Neural cell (in vitro differentiated cells): ENCODE results near the gene FILIP1. TPM values are rescaled to one million over a fixed set of nuclear protein-coding genes. Genes with fewer than 3 reads are reported as not detected.

Experiments used
- H2AFZ ChIP-seq: fragments of 200-600, 300-800 bp; sonication (generic), shearing (Covaris generic); 2 replicates; pipeline ENCODE4 v1.6.0; 2014; ENCODE audit warnings: low read depth, mild to moderate bottlenecking, antibody characterized with exemption, low read length, moderate library complexity
- H3F3A ChIP-seq: fragments of 200-600 bp; shearing (Covaris generic); 2 replicates; pipeline ENCODE4 v1.6.1; 2016; ENCODE audit warnings: mild to moderate bottlenecking, moderate library complexity, mixed read lengths, antibody characterized with exemption, low read length; ENCODE audit not compliant: insufficient read depth, poor library complexity, severe bottlenecking
- H3K27ac ChIP-seq: fragments of 200-600, 300-800 bp; sonication (generic), shearing (Covaris generic); 2 replicates; pipeline ENCODE4 v1.5.1; 2014; ENCODE audit warnings: mild to moderate bottlenecking, low read length, moderate library complexity
- H3K27me3 ChIP-seq: fragments of 300-800, 200-600 bp; sonication (generic), shearing (Covaris generic); 2 replicates; pipeline ENCODE4 v1.6.0; 2014; ENCODE audit warnings: mild to moderate bottlenecking, low read depth, low read length, moderate library complexity; ENCODE audit not compliant: insufficient read depth
- H3K36me3 ChIP-seq: fragments of 300-800, 200-600 bp; sonication (generic), shearing (Covaris generic); 2 replicates; pipeline ENCODE4 v1.5.1; 2014; ENCODE audit warnings: mild to moderate bottlenecking, antibody characterized with exemption, low read length, moderate library complexity; ENCODE audit not compliant: insufficient read depth
- H3K4me2 ChIP-seq: fragments of 300-800, 200-600 bp; sonication (generic), shearing (Covaris generic); 2 replicates; pipeline ENCODE4 v1.6.0; 2014; ENCODE audit warnings: mild to moderate bottlenecking, low read length
- H3K4me3 ChIP-seq: fragments of 300-800, 200-600 bp; sonication (generic), shearing (Covaris generic); 2 replicates; pipeline ENCODE4 v1.5.1; 2014; ENCODE audit warnings: mild to moderate bottlenecking, low read length, moderate library complexity
- H3K79me2 ChIP-seq: fragments of 200-600 bp; shearing (Covaris generic); replicated peaks from 2 replicates; pipeline ENCODE4 v1.6.0; 2014; ENCODE audit warnings: mild to moderate bottlenecking, low read length, moderate library complexity; ENCODE audit not compliant: insufficient read depth
- H3K9ac ChIP-seq: fragments of 300-800, 200-600 bp; sonication (generic), shearing (Covaris generic); 2 replicates; pipeline ENCODE4 v1.6.1; 2016; ENCODE audit warnings: mild to moderate bottlenecking, low read length, mixed read lengths
- H3K9me2 ChIP-seq: fragments of 200-600 bp; shearing (Covaris generic); 2 replicates; pipeline ENCODE4 v1.6.1; 2016; ENCODE audit warnings: mild to moderate bottlenecking, low read length, mixed read lengths; ENCODE audit not compliant: insufficient read depth
- H3K9me3 ChIP-seq: fragments of 200-600, 300-800 bp; sonication (generic), shearing (Covaris generic); 2 replicates; pipeline ENCODE4 v1.6.1; 2016; ENCODE audit warnings: mild to moderate bottlenecking, mixed run types, low read length, moderate library complexity, mixed read lengths
- H4K20me1 ChIP-seq: fragments of 200-600 bp; shearing (Covaris generic); 2 replicates; pipeline ENCODE4 v1.6.1; 2016; ENCODE audit warnings: mild to moderate bottlenecking, mixed run types; ENCODE audit not compliant: insufficient read depth
- MXI1 ChIP-seq: fragments of 450-650 bp; conservative IDR thresholded peaks from 2 replicates; pipeline ENCODE4 v1.6.1; 2014; ENCODE audit warnings: antibody characterized with exemption, mild to moderate bottlenecking; ENCODE audit not compliant: poor library complexity, severe bottlenecking
- RAD21 ChIP-seq: fragments of 450-650 bp; conservative IDR thresholded peaks from 2 replicates; pipeline ENCODE4 v1.6.1; 2014; ENCODE audit warnings: antibody characterized with exemption, mild to moderate bottlenecking, moderate library complexity
- SMC3 ChIP-seq: fragments of 450-650 bp; conservative IDR thresholded peaks from 2 replicates; pipeline ENCODE4 v1.6.1; 2014; ENCODE audit warnings: antibody characterized with exemption, mild to moderate bottlenecking, moderate library complexity; ENCODE audit not compliant: poor library complexity
- TAF1 ChIP-seq: IDR thresholded peaks from 2 replicates; pipeline ENCODE4 v1.6.1; 2012; ENCODE audit warnings: low read depth
- polyA plus RNA-seq: library from polyadenylated mRNA; depleted of rRNA; stranded (reverse); fragments of >200 nt; gene quantifications from 2 replicates; pipeline ENCODE4 v1.2.3, GENCODE V29; 2014
- TF ChIP-seq, protein P1 (sequence below): IDR thresholded peaks from 2 replicates; pipeline ENCODE4 v1.6.1; 2012; ENCODE audit warnings: borderline replicate concordance
- TF ChIP-seq, protein P2 (sequence below): fragments of 450-650 bp; IDR thresholded peaks from 2 replicates; pipeline ENCODE4 v1.5.1; 2014; ENCODE audit warnings: antibody characterized with exemption, mild to moderate bottlenecking, moderate library complexity; ENCODE audit not compliant: poor library complexity, severe bottlenecking

Gene FILIP1
- polyA plus RNA-seq, 1 donor from 2014 or later = 1.4 TPM

DNA sequence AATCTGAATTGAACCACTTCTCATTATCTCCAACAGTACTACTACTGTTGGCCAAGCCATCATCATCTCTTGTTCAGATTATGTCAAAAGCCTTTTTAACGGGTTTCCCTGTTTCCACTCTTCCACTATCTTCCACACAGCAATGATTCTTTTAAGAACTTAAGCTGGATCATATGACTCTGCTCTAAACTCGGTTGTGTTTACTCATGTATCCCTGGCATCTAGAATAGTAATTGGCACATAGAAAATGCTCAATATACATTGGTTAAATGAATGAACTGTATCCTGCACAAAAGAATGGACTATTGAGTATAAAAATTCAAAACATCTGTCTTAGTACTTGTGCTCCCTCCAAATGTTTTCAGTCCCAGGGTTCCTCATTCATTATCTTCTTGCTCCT, 247.2 kb downstream of the FILIP1 start:
- no peaks in the 10 kb centered on the region for H4K20me1 ChIP-seq
- no peak overlapping the region for H2AFZ ChIP-seq
- TF ChIP-seq, protein P1, sequence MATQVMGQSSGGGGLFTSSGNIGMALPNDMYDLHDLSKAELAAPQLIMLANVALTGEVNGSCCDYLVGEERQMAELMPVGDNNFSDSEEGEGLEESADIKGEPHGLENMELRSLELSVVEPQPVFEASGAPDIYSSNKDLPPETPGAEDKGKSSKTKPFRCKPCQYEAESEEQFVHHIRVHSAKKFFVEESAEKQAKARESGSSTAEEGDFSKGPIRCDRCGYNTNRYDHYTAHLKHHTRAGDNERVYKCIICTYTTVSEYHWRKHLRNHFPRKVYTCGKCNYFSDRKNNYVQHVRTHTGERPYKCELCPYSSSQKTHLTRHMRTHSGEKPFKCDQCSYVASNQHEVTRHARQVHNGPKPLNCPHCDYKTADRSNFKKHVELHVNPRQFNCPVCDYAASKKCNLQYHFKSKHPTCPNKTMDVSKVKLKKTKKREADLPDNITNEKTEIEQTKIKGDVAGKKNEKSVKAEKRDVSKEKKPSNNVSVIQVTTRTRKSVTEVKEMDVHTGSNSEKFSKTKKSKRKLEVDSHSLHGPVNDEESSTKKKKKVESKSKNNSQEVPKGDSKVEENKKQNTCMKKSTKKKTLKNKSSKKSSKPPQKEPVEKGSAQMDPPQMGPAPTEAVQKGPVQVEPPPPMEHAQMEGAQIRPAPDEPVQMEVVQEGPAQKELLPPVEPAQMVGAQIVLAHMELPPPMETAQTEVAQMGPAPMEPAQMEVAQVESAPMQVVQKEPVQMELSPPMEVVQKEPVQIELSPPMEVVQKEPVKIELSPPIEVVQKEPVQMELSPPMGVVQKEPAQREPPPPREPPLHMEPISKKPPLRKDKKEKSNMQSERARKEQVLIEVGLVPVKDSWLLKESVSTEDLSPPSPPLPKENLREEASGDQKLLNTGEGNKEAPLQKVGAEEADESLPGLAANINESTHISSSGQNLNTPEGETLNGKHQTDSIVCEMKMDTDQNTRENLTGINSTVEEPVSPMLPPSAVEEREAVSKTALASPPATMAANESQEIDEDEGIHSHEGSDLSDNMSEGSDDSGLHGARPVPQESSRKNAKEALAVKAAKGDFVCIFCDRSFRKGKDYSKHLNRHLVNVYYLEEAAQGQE = no peak
- TF ChIP-seq RAD21 (no peak), TAF1 (no peak), SMC3 (no peak), MXI1 (no peak)
- TF ChIP-seq, protein P2, sequence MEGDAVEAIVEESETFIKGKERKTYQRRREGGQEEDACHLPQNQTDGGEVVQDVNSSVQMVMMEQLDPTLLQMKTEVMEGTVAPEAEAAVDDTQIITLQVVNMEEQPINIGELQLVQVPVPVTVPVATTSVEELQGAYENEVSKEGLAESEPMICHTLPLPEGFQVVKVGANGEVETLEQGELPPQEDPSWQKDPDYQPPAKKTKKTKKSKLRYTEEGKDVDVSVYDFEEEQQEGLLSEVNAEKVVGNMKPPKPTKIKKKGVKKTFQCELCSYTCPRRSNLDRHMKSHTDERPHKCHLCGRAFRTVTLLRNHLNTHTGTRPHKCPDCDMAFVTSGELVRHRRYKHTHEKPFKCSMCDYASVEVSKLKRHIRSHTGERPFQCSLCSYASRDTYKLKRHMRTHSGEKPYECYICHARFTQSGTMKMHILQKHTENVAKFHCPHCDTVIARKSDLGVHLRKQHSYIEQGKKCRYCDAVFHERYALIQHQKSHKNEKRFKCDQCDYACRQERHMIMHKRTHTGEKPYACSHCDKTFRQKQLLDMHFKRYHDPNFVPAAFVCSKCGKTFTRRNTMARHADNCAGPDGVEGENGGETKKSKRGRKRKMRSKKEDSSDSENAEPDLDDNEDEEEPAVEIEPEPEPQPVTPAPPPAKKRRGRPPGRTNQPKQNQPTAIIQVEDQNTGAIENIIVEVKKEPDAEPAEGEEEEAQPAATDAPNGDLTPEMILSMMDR = no peak
- H3K4me2 ChIP-seq = no peak overlapping the region
- H3K27ac ChIP-seq = no peak overlapping the region
- H3K9me2 ChIP-seq = no peaks in the 10 kb centered on the region
- no peaks in the 10 kb centered on the region for H3K9me3 ChIP-seq
- no peak overlapping the region for H3K4me3 ChIP-seq
- H3K9ac ChIP-seq = no peak overlapping the region
- peaks cover 14% of the 10 kb centered on the region for H3K79me2 ChIP-seq
- H3K36me3 ChIP-seq = no peaks in the 10 kb centered on the region
- H3F3A ChIP-seq = no peaks in the 10 kb centered on the region
- no peaks in the 10 kb centered on the region for H3K27me3 ChIP-seq

DNA sequence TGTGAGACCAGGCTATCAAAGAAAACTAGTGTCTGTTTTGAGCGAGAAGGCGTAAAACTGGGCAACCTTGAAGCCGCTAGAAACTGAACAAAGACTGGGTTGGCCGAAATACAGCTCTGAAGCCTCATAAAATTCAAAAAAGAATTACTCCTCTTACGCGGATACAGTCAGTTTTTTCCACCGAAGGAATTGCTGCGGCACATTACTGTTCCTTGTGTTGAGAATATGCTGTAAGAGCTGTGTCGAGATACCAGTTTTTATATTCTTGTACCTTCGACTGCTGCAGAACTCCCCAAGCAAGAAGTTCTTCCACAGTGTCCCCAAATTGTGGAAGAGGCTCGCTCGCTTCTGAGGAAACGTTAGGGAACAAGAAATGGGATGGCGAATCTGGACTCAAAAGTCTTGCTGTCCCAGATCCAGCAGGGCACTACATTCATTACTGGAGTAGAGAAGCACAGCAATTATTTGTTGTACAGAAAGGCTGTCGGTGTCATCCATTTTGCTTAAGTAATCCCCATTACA, 249.5 kb downstream of the FILIP1 start:
- Histone ChIP-seq H4K20me1 (no peaks in the 10 kb centered on the region), H3K4me2 (peak overlapping the region; percentile 74), H2AFZ (peak overlapping the region; percentile 93), H3K27me3 (no peaks in the 10 kb centered on the region), H3K36me3 (no peaks in the 10 kb centered on the region), H3K9me3 (no peaks in the 10 kb centered on the region), H3K4me3 (peak overlapping the region; percentile 90), H3K27ac (peak overlapping the region; percentile 96), H3K79me2 (peaks cover 26% of the 10 kb centered on the region), H3K9ac (peak overlapping the region; percentile 94), H3F3A (no peaks in the 10 kb centered on the region), H3K9me2 (no peaks in the 10 kb centered on the region)
- TF ChIP-seq, protein P1 = no peak
